HepG2 (cell line): ENCODE results near the gene KRTAP5-4.
"Not testable (repeated sequence)": the region's sequence is repeated elsewhere in the genome, so short reads cannot be mapped to it uniquely, and the experiment has no call there.

Source experiments
- CREM ChIP-seq, 2 experiments: sonication (generic) in 1 of 2; formaldehyde crosslinking in 1 of 2; IDR thresholded peaks; 2 replicates each; pipeline versions ENCODE4 v1.4.0 to v1.6.1; 2016 to 2020; ENCODE audit warnings: antibody characterized with exemption in 1 of 2, mild to moderate bottlenecking in 1 of 2, missing genetic modification reagents in 1 of 2
- KLF15 ChIP-seq: sonication (generic); formaldehyde crosslinking; IDR thresholded peaks from 2 replicates; pipeline ENCODE4 v1.8.1; 2023; ENCODE audit warnings: borderline replicate concordance, mild to moderate bottlenecking, inconsistent platforms, missing genetic modification reagents, mixed read lengths
- ZNF335 ChIP-seq: sonication (generic); formaldehyde crosslinking; IDR thresholded peaks from 2 replicates; pipeline ENCODE4 v1.4.0; 2020; ENCODE audit warnings: missing genetic modification reagents
- ZNF383 ChIP-seq: sonication (generic); formaldehyde crosslinking; IDR thresholded peaks from 2 replicates; pipeline ENCODE4 v1.4.0; 2020; ENCODE audit warnings: missing genetic modification reagents, mild to moderate bottlenecking, borderline replicate concordance
- TF ChIP-seq, protein P1 (sequence below): sonication (generic); formaldehyde crosslinking; IDR thresholded peaks from 2 replicates; pipeline ENCODE4 v1.5.0; 2020; ENCODE audit warnings: mild to moderate bottlenecking, missing genetic modification reagents, moderate library complexity

DNA sequence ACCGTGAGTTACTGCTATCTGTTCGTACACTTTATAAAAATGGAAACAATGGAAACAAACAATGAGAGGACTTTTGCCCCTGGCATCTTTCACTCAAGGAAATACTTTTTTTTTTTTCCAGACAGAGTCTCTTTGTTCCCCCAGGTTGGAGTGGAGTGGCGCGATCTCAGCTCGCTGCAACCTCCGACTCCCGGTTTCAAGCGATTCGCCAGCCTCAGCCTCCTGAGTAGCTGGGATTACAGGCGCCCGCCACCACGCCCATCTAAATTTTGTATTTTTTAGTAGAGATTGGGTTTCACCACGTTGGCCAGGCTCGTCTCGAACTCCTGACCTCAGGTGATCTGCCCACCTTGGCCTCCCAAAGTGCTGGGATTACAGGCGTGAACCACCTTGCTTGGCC, 46.2 kb downstream of the KRTAP5-4 start:
- not testable (repeated sequence) for TF ChIP-seq CREM (IDR thresholded peaks at IDR 0.05); CREM (CRISPR knock-in tag; IDR thresholded peaks at IDR 0.05); ZNF335 (CRISPR knock-in tag); KLF15 (CRISPR knock-in tag); ZNF383
- TF ChIP-seq, protein P1, sequence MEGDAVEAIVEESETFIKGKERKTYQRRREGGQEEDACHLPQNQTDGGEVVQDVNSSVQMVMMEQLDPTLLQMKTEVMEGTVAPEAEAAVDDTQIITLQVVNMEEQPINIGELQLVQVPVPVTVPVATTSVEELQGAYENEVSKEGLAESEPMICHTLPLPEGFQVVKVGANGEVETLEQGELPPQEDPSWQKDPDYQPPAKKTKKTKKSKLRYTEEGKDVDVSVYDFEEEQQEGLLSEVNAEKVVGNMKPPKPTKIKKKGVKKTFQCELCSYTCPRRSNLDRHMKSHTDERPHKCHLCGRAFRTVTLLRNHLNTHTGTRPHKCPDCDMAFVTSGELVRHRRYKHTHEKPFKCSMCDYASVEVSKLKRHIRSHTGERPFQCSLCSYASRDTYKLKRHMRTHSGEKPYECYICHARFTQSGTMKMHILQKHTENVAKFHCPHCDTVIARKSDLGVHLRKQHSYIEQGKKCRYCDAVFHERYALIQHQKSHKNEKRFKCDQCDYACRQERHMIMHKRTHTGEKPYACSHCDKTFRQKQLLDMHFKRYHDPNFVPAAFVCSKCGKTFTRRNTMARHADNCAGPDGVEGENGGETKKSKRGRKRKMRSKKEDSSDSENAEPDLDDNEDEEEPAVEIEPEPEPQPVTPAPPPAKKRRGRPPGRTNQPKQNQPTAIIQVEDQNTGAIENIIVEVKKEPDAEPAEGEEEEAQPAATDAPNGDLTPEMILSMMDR (CRISPR knock-in tag) = not testable (repeated sequence)
